A549 (cell line): ENCODE results near the gene CIITA. TPM values are rescaled to one million over a fixed set of nuclear protein-coding genes. Genes with fewer than 3 reads are reported as not detected.
A peak's percentile ranks its signal among the peaks of the same experiment; 100 is the strongest.

ENCODE experiments used
- ATAC-seq, 2 experiments: fragments of 200-7000 bp in 1 of 2; fragments of >200 bp in 1 of 2; cut with Nextera tagmentation in 1 of 2; cut with Tn5 transposase in 1 of 2; 3 replicates each; pipeline versions ENCODE4 v1.8.0 to v1.9.1; 2018 to 2020; ENCODE audit warnings: mild to moderate bottlenecking in 1 of 2, moderate library complexity in 1 of 2
- CTCF ChIA-PET: fragments of 300-600 bp; sonication (Branson Sonifier 250); formaldehyde crosslinking; extraction: SDS; loops from one replicate; lab custom pipeline; 2021; ENCODE audit warnings: antibody characterized with exemption, inconsistent platforms; lab: Yijun Ruan, JAX
- POLR2A ChIA-PET: fragments of 350-600 bp; formaldehyde crosslinking; extraction: SDS; loops from one replicate; lab custom pipeline; 2021; ENCODE audit warnings: antibody characterized with exemption, inconsistent platforms; lab: Yijun Ruan, JAX
- DNase-seq, 2 experiments: peaks; one replicate each; pipeline versions ENCODE4 v3.0.0 to v3.0.0-alpha.2; 2011 to 2016; ENCODE audit warnings: low read depth in 1 of 2, low spot score in 1 of 2
- FAIRE-seq: peaks from 2 replicates; lab custom pipeline; 2011; peaks lifted over from hg19 to GRCh38; lab: Jason Lieb, UNC
- H3K27ac ChIP-seq, 2 experiments: fragments of >200 bp; sonication (Bioruptor Twin); formaldehyde crosslinking; 3 replicates each; pipeline ENCODE4 v1.5.1; 2016 to 2017
- H3K4me1 ChIP-seq: fragments of >200 bp; sonication (Bioruptor Twin); formaldehyde crosslinking; 3 replicates; pipeline ENCODE4 v1.6.1; 2016
- H3K4me2 ChIP-seq: fragments of >200 bp; sonication (Bioruptor Twin); formaldehyde crosslinking; 3 replicates; pipeline ENCODE4 v1.6.1; 2016
- H3K4me3 ChIP-seq: fragments of >200 bp; sonication (Bioruptor Twin); formaldehyde crosslinking; 3 replicates; pipeline ENCODE4 v1.5.1; 2016
- H3K9me3 ChIP-seq: fragments of >200 bp; sonication (Bioruptor Twin); formaldehyde crosslinking; 3 replicates; pipeline ENCODE4 v1.6.1; 2016
- BCL3 ChIP-seq: fragments of >200 bp; sonication (Bioruptor Twin); formaldehyde crosslinking; IDR thresholded peaks from 3 replicates; pipeline ENCODE4 v1.6.1; 2016
- BHLHE40 ChIP-seq: IDR thresholded peaks from 2 replicates; pipeline ENCODE4 v1.6.1; 2012; ENCODE audit warnings: low read depth, low read length, inconsistent platforms
- CBX2 ChIP-seq: fragments of 200-600 bp; sonication (generic); IDR thresholded peaks from 2 replicates; pipeline ENCODE4 v1.6.1; 2016; ENCODE audit warnings: low read depth, mild to moderate bottlenecking, borderline replicate concordance
- CHD2 ChIP-seq: fragments of 150-350 bp; IDR thresholded peaks from 2 replicates; pipeline ENCODE4 v1.6.1; 2014; ENCODE audit warnings: low read length; ENCODE audit not compliant: partially characterized antibody
- EP300 ChIP-seq, 2 experiments: fragments of >200 bp; sonication (Bioruptor Twin); formaldehyde crosslinking; IDR thresholded peaks; 2 replicates in 1 of 2; 3 replicates in 1 of 2; pipeline ENCODE4 v1.6.1; 2016 to 2017
- FOSL2 ChIP-seq, 2 experiments: fragments of 450-650 bp in 1 of 2; fragments of >200 bp in 1 of 2; sonication (Bioruptor Twin) in 1 of 2; formaldehyde crosslinking; IDR thresholded peaks; 2 replicates each; pipeline versions ENCODE4 v1.5.0 to v1.6.1; 2016 to 2020; ENCODE audit warnings: mild to moderate bottlenecking in 1 of 2, moderate library complexity in 1 of 2
- HES2 ChIP-seq: fragments of >200 bp; sonication (Bioruptor Twin); formaldehyde crosslinking; IDR thresholded peaks from 2 replicates; pipeline ENCODE4 v1.6.1; 2016
- HOXA7 ChIP-seq: fragments of 250-450 bp; sonication (Bioruptor Pico); IDR thresholded peaks from 2 replicates; pipeline ENCODE4 v1.5.0; 2020; ENCODE audit warnings: mild to moderate bottlenecking, moderate library complexity
- HOXB5 ChIP-seq: fragments of 250-450 bp; sonication (Bioruptor Pico); IDR thresholded peaks from 2 replicates; pipeline ENCODE4 v1.5.0; 2020; ENCODE audit warnings: mild to moderate bottlenecking, moderate library complexity
- JUNB ChIP-seq: fragments of >200 bp; sonication (Bioruptor Twin); formaldehyde crosslinking; IDR thresholded peaks from 2 replicates; pipeline ENCODE4 v1.6.1; 2016
- KDM1A ChIP-seq: fragments of 200-600 bp; sonication (generic); IDR thresholded peaks from 2 replicates; pipeline ENCODE4 v1.6.1; 2016; ENCODE audit warnings: low read depth, mild to moderate bottlenecking
- MAFK ChIP-seq: fragments of 450-650 bp; IDR thresholded peaks from 2 replicates; pipeline ENCODE4 v1.6.1; 2014; ENCODE audit not compliant: partially characterized antibody
- NPAS2 ChIP-seq: fragments of 250-450 bp; sonication (Bioruptor Pico); IDR thresholded peaks from 2 replicates; pipeline ENCODE4 v1.8.0; 2022; ENCODE audit warnings: mild to moderate bottlenecking, moderate library complexity, borderline replicate concordance
- POLR2AphosphoS2 ChIP-seq: conservative IDR thresholded peaks from 2 replicates; pipeline ENCODE4 v1.6.1; 2012; ENCODE audit warnings: low read length, improper control_type of control experiment, inconsistent platforms
- RAD21 ChIP-seq, 2 experiments: fragments of >200 bp in 1 of 2; sonication (Bioruptor Twin) in 1 of 2; formaldehyde crosslinking in 1 of 2; IDR thresholded peaks in 1 of 2; conservative IDR thresholded peaks in 1 of 2; 2 replicates in 1 of 2; 3 replicates in 1 of 2; pipeline ENCODE4 v1.6.1; 2012 to 2018; ENCODE audit warnings: inconsistent platforms in 1 of 2
- SMC3 ChIP-seq: fragments of >200 bp; sonication (Bioruptor Twin); formaldehyde crosslinking; IDR thresholded peaks from 3 replicates; pipeline ENCODE4 v1.6.1; 2018; ENCODE audit warnings: inconsistent platforms
- ZFP36 ChIP-seq: fragments of 450-650 bp; IDR thresholded peaks from 2 replicates; pipeline ENCODE4 v1.6.1; 2014; ENCODE audit warnings: borderline replicate concordance; ENCODE audit not compliant: partially characterized antibody
- ZNF302 ChIP-seq: fragments of 250-450 bp; sonication (Bioruptor Pico); IDR thresholded peaks from 2 replicates; pipeline ENCODE4 v1.9.0; 2021; ENCODE audit warnings: inconsistent platforms, mild to moderate bottlenecking, moderate library complexity
- WGBS: methylation state at CpG from one replicate; pipeline ENCODE4 v1.1.6; 2017; ENCODE audit errors: missing lambda C conversion rate; 5-methylcytosine and 5-hydroxymethylcytosine counted together
- polyA plus RNA-seq, 4 experiments: library from polyadenylated mRNA; depleted of rRNA in 3 of 4; stranded (reverse); fragments of >200 nt; fragmentation: RNase III in 1 of 4; extraction: RNeasy Plus Mini Kit Qiagen cat#74134 plus additional on column Dnase treatment in 1 of 4; gene quantifications; 2 replicates in 3 of 4; 3 replicates in 1 of 4; pipeline ENCODE4 v1.2.3, GENCODE V29; 2011 to 2017
- TF ChIP-seq, protein P1 (sequence below): IDR thresholded peaks from 2 replicates; pipeline ENCODE4 v1.6.1; 2012; ENCODE audit warnings: low read depth, borderline replicate concordance
- TF ChIP-seq, protein P2 (sequence below): fragments of 450-650 bp; IDR thresholded peaks from 2 replicates; pipeline ENCODE4 v1.6.1; 2014; ENCODE audit warnings: antibody characterized with exemption
- TF ChIP-seq, protein P3 (sequence below): IDR thresholded peaks from 2 replicates; pipeline ENCODE4 v1.6.1; 2012

Gene CIITA
- polyA plus RNA-seq, 2 of the 4 experiments (the other 2 are of a cell fraction): 0.06 TPM; not detected in 1

- Histone ChIP-seq H3K4me1 (no peaks in the 10 kb centered on the region), H3K9me3 (no peaks in the 10 kb centered on the region), H3K27ac (no peak overlapping the region), H3K4me3 (no peak overlapping the region), H3K4me2 (no peak overlapping the region)
- ATAC-seq (no peak), FAIRE-seq (no peak), DNase-seq (no peak)
- WGBS: 2% methylated on average over 5 of the region's 5 CpGs
- ChIA-PET CTCF (interaction anchor here (2.0 kb wide), 1 partner anchor 48 kb away, joined by 5 read pairs; no protein-coding TSS in a partner anchor), POLR2A (no interaction called here)
- TF ChIP-seq CBX2 (no peak), KDM1A (no peak), BHLHE40 (no peak), BCL3 (no peak)
- TF ChIP-seq, protein P1, sequence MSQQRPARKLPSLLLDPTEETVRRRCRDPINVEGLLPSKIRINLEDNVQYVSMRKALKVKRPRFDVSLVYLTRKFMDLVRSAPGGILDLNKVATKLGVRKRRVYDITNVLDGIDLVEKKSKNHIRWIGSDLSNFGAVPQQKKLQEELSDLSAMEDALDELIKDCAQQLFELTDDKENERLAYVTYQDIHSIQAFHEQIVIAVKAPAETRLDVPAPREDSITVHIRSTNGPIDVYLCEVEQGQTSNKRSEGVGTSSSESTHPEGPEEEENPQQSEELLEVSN: no peak
Measured at GRCh38 chr16:10870808-10871156, 6.2 kb upstream of the CIITA start.

GRCh38 chr16:10871157-10871991 lies 5.6 kb upstream of the CIITA start:
- CTCF ChIA-PET: interaction anchor here (0.6 to 2.0 kb wide), 2 partner anchors 47 to 240 kb away, joined by 3 to 5 read pairs; no protein-coding TSS in a partner anchor
- TF ChIP-seq, protein P2, sequence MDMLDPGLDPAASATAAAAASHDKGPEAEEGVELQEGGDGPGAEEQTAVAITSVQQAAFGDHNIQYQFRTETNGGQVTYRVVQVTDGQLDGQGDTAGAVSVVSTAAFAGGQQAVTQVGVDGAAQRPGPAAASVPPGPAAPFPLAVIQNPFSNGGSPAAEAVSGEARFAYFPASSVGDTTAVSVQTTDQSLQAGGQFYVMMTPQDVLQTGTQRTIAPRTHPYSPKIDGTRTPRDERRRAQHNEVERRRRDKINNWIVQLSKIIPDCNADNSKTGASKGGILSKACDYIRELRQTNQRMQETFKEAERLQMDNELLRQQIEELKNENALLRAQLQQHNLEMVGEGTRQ: no peak
- TF ChIP-seq ZFP36: no peak
- TF ChIP-seq HES2: no peak
- no peak for TF ChIP-seq POLR2AphosphoS2
- no peak for TF ChIP-seq JUNB
- H3K4me2 ChIP-seq: no peak overlapping the region
- no peak overlapping the region for H3K27ac ChIP-seq
- ATAC-seq: peak; percentile 57 to 63; a peak in 3 of 6 replicates
- POLR2A ChIA-PET: no interaction called here
- no peak overlapping the region for H3K4me3 ChIP-seq
- H3K9me3 ChIP-seq: no peaks in the 10 kb centered on the region
- H3K4me1 ChIP-seq: no peaks in the 10 kb centered on the region
- DNase-seq: no peak
- FAIRE-seq: no peak
- 12% methylated on average over 8 of the region's 10 CpGs for WGBS

- no peak for TF ChIP-seq BHLHE40
- no peak for TF ChIP-seq MAFK
- TF ChIP-seq RAD21 (conservative IDR thresholded peaks at IDR 0.05 in 1 of 2, IDR thresholded peaks at IDR 0.05 in 1 of 2): no peak
- no peak for TF ChIP-seq HES2
- no peak for TF ChIP-seq SMC3
- TF ChIP-seq, protein P3, sequence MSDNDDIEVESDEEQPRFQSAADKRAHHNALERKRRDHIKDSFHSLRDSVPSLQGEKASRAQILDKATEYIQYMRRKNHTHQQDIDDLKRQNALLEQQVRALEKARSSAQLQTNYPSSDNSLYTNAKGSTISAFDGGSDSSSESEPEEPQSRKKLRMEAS: no peak
- TF ChIP-seq CHD2: no peak
- no peak for TF ChIP-seq HOXA7 (CRISPR knock-in tag)
- no peak for TF ChIP-seq ZNF302 (CRISPR knock-in tag)
- no peak for TF ChIP-seq ZFP36
- TF ChIP-seq HOXB5 (CRISPR knock-in tag): no peak
- TF ChIP-seq NPAS2 (CRISPR knock-in tag): no peak
- TF ChIP-seq FOSL2 (IDR thresholded peaks at IDR 0.05): no peak
- no peak for TF ChIP-seq FOSL2 (CRISPR knock-in tag; IDR thresholded peaks at IDR 0.05)
- no peak for TF ChIP-seq POLR2AphosphoS2
- TF ChIP-seq EP300 (IDR thresholded peaks at IDR 0.05): no peak
- no peak for FAIRE-seq
- 72% methylated on average over 2 of the region's 2 CpGs for WGBS
- no peak for ATAC-seq
- H3K4me2 ChIP-seq: no peak overlapping the region
- H3K27ac ChIP-seq: no peak overlapping the region
- no peak for DNase-seq
- H3K4me1 ChIP-seq: no peaks in the 10 kb centered on the region
- H3K4me3 ChIP-seq: no peak overlapping the region
- ChIA-PET CTCF (no interaction called here), POLR2A (no interaction called here)
- no peaks in the 10 kb centered on the region for H3K9me3 ChIP-seq
Measured at GRCh38 chr16:10876315-10876714, 687 bp upstream of the CIITA start.
